Sigmoid colon (tissue), 7 donors: Measurements from ENCODE around the gene PSPN. TPM values are rescaled to one million over a fixed set of nuclear protein-coding genes. Genes with fewer than 3 reads are reported as not detected.

Experiments
- DNase-seq: peaks from one replicate; pipeline ENCODE4 v3.0.0-alpha.2; 2019
- H3K27ac ChIP-seq, 4 donors: fragments of 200-600 bp; sonication (generic); one replicate each; pipeline ENCODE4 v1.5.1; 2016 to 2019; ENCODE audit warnings: mild to moderate bottlenecking in 1 of 4
- H3K27me3 ChIP-seq, 3 donors: fragments of 200-600 bp; sonication (generic); one replicate each; pipeline ENCODE4 v1.5.1; 2019; ENCODE audit warnings: mild to moderate bottlenecking in 1 of 3
- H3K36me3 ChIP-seq, 4 donors: fragments of 200-600 bp; sonication (generic); one replicate each; pipeline ENCODE4 v1.5.1; 2016 to 2019
- H3K4me1 ChIP-seq, 4 donors: fragments of 200-600 bp; sonication (generic); one replicate each; pipeline ENCODE4 v1.5.1; 2017 to 2019
- H3K4me3 ChIP-seq, 4 donors: fragments of 200-600 bp; sonication (generic); one replicate each; pipeline ENCODE4 v1.5.1; 2017 to 2019; ENCODE audit warnings: mild to moderate bottlenecking in 2 of 4, moderate library complexity in 1 of 4
- H3K9me3 ChIP-seq, 4 donors: fragments of 200-600 bp in 3 of 4; sonication (generic) in 3 of 4; one replicate each; pipeline versions ENCODE4 v1.5.1 to v1.6.1; 2013 to 2019
- EP300 ChIP-seq, 4 donors: sonication (generic); formaldehyde crosslinking; IDR thresholded peaks; one replicate each; pipeline ENCODE4 v1.6.1; 2017; ENCODE audit warnings: antibody characterized with exemption in 4 of 4
- POLR2A ChIP-seq, 2 donors: fragments of 450-650 bp; IDR thresholded peaks; one replicate each; pipeline ENCODE4 v1.6.1; 2016; ENCODE audit warnings: antibody characterized with exemption in 2 of 2, mild to moderate bottlenecking in 2 of 2, moderate library complexity in 2 of 2
- POLR2AphosphoS5 ChIP-seq, 4 donors: sonication (generic); formaldehyde crosslinking; IDR thresholded peaks; one replicate each; pipeline ENCODE4 v1.6.1; 2017; ENCODE audit warnings: antibody characterized with exemption in 4 of 4
- WGBS, 2 donors: extraction: QIAGEN DNeasy Blood & Tissue Kit; methylation state at CpG; one replicate each; pipeline ENCODE4 v1.1.7; 2013; 5-methylcytosine and 5-hydroxymethylcytosine counted together
- intact Hi-C: fragments of 100-400 bp; cut with DNase I; formaldehyde crosslinking; loops from one replicate; pipeline ENCODE4 v1.15.1; 2023
- polyA plus RNA-seq, 3 donors: library from polyadenylated mRNA; stranded (reverse); fragments of 200-250 nt; gene quantifications; one replicate each; pipeline ENCODE4 v1.2.3, GENCODE V29; 2013
- total RNA-seq, 4 donors: library from RNA; depleted of rRNA; stranded (reverse); fragments of >200 nt; gene quantifications; one replicate each; pipeline ENCODE4 v1.1.0, GENCODE V29; 2016
- TF ChIP-seq, protein P1 (sequence below), 4 experiments: fragments of 450-650 bp in 3 of 4; fragments of 200-600 bp in 1 of 4; IDR thresholded peaks; one replicate each; pipeline ENCODE4 v1.5.1; 2016 to 2019; ENCODE audit warnings: antibody characterized with exemption in 4 of 4, mild to moderate bottlenecking in 3 of 4, moderate library complexity in 2 of 4
- donor health status: healthy with polysubstance abuse.
- donor health status: Bipolar disorder and iron deficiency.
- donor health status: healthy.

Gene PSPN
- total and polyA plus RNA-seq, 7 donors, result 0.41 to 5.8 (median 0.71) TPM

DNA sequence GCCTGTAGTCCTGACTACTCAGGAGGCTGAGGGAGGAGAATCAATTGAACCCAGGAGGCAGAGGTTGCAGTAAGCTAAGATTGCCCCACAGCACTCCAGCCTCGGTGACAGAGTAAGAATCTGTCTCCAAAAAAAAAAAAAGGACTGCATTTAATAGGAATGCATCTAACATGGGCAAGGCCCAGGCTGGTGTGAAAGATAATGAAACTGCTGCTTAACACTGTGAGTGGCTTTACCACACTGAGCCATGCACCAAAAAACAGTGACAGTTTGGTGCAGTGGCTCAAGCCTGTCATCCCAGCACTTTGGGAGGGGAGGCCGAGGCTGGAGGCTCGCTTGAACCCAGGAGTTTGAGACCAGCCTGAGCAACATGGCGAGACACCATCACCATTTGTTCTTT, 8.6 kb upstream of the PSPN start:
- Histone ChIP-seq H3K9me3 (no peaks in the 10 kb centered on the region), H3K4me3 (no peak overlapping the region), H3K27me3 (no peaks in the 10 kb centered on the region), H3K27ac (no peak overlapping the region), H3K4me1 (no peaks in the 10 kb centered on the region), H3K36me3 (peaks cover 59 to 99% (median 66%) of the 10 kb centered on the region in 4 donors)
- TF ChIP-seq, protein P1, sequence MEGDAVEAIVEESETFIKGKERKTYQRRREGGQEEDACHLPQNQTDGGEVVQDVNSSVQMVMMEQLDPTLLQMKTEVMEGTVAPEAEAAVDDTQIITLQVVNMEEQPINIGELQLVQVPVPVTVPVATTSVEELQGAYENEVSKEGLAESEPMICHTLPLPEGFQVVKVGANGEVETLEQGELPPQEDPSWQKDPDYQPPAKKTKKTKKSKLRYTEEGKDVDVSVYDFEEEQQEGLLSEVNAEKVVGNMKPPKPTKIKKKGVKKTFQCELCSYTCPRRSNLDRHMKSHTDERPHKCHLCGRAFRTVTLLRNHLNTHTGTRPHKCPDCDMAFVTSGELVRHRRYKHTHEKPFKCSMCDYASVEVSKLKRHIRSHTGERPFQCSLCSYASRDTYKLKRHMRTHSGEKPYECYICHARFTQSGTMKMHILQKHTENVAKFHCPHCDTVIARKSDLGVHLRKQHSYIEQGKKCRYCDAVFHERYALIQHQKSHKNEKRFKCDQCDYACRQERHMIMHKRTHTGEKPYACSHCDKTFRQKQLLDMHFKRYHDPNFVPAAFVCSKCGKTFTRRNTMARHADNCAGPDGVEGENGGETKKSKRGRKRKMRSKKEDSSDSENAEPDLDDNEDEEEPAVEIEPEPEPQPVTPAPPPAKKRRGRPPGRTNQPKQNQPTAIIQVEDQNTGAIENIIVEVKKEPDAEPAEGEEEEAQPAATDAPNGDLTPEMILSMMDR (IDR thresholded peaks at IDR 0.05), result no peak
- no peak for TF ChIP-seq POLR2A (IDR thresholded peaks at IDR 0.05)
- no peak for TF ChIP-seq EP300 (IDR thresholded peaks at IDR 0.05)
- no peak for TF ChIP-seq POLR2AphosphoS5 (IDR thresholded peaks at IDR 0.05)
- no peak for DNase-seq
- WGBS, 2 donors, result 93% methylated on average over 4 of the region's 4 CpGs
- intact Hi-C loops, result no loop called here

DNA sequence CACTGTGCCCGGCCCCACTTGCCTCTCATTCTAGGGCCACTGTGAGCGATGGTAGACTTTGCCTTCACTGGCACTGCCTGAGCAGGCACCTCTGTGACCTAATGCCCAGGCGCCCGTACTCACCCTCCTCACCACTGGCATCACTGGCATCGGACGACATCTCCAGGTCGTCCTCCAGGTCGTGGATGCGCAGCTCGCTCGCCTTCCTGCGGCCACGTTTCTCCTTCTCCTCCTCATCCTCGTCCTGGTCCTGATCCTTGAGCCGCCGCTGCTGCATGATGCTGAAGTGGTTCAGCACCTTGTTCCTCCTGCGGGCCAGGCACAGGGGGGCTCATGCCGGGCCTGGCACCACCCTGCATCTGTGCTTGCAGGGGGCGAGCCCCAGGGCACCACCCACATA, 7.5 kb upstream of the PSPN start:
- Histone ChIP-seq H3K27me3 (no peaks in the 10 kb centered on the region), H3K9me3 (no peaks in the 10 kb centered on the region), H3K27ac (no peak overlapping the region), H3K4me3 (no peak overlapping the region), H3K4me1 (peaks cover 0 to 5% (median 1%) of the 10 kb centered on the region in 4 donors), H3K36me3 (peaks cover 52 to 95% (median 61%) of the 10 kb centered on the region in 4 donors)
- 94 to 96% methylated on average over 19 of the region's 19 CpGs for WGBS, 2 donors
- intact Hi-C loops, result no loop called here
- TF ChIP-seq POLR2A (IDR thresholded peaks at IDR 0.05) (no peak), EP300 (IDR thresholded peaks at IDR 0.05) (no peak), POLR2AphosphoS5 (IDR thresholded peaks at IDR 0.05) (no peak)
- TF ChIP-seq, protein P1 (IDR thresholded peaks at IDR 0.05), result no peak
- no peak for DNase-seq

DNA sequence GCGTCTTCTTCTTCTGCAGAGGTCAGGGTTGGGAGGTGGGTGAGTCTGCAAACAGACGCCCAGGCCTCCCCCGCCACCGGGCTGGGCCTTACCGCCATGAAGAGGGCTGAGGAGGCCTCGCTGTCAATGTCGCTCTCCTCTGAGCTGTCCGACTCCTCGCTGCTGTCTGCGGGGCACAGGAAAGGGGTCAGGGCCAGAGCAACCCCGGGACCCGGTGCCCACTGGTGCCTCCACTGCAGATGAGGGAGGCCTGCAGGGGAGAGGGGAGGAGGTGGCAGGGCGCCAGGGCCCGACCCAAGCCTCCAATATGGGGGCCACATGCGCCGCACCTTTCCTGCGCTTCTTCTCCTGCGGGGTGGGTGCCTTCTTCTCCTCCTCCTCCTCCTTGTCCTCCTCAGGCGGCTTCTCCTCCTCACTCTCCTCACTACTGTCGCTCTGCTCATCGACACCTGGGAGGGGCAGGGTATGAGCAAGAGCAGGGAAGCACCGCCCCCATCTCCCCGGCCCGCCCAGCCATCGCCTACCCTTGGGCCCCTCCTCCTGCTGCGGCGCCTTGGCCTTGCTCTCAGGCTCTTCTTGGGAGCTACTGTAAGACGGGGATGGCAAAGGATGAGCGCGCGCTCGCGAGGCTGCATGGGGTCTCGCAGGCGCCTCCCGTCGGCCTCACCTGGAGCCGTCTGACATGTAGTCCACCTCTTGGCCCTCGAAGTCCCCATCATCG, 5.5 kb upstream of the PSPN start:
- 97% methylated on average over 40 of the region's 40 CpGs for WGBS, 2 donors
- no peaks in the 10 kb centered on the region for H3K9me3 ChIP-seq

DNA sequence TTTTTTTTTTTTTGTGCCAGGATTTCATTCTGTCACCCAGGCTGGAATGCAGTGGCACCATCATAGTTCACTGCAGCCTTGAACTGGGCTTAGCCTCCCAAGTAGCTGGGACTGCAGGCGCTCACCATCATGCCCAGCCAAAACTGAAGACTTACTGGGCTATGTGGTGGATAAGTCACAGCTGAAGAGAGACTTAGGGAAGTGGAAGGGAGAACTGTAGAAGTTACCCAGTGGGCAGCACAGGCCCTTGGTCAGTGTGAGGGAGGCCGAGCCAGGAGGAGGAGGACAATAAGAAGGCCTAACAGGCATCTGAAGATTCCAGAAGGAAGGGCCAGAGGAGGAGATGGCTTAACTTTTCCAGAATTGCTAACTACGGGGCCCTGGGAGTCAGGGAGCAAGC, 4.0 kb upstream of the PSPN start:
- no peak overlapping the region for H3K4me3 ChIP-seq
- intact Hi-C loops, result loop anchor here (10.0 kb wide), 1 partner anchor 685 kb away; the partner anchor contains the start of gene ZNF557
- no peak for DNase-seq
- H3K4me1 ChIP-seq, result peaks cover 0 to 16% (median 12%) of the 10 kb centered on the region in 4 donors
- H3K27me3 ChIP-seq, result no peaks in the 10 kb centered on the region
- no peaks in the 10 kb centered on the region for H3K9me3 ChIP-seq
- 79 to 98% methylated on average over 3 of the region's 3 CpGs for WGBS, 2 donors
- H3K27ac ChIP-seq, result no peak overlapping the region
- TF ChIP-seq EP300 (IDR thresholded peaks at IDR 0.05), result no peak
- TF ChIP-seq, protein P1 (IDR thresholded peaks at IDR 0.05), result no peak
- TF ChIP-seq POLR2AphosphoS5 (IDR thresholded peaks at IDR 0.05), result no peak
- no peak for TF ChIP-seq POLR2A (IDR thresholded peaks at IDR 0.05)
- H3K36me3 ChIP-seq, result peaks cover 37 to 70% (median 41%) of the 10 kb centered on the region in 4 donors

More for the DNA sequence above, 5.5 kb upstream of the PSPN start:
- H3K27ac ChIP-seq, result no peak overlapping the region
- TF ChIP-seq POLR2AphosphoS5 (IDR thresholded peaks at IDR 0.05), result no peak
- TF ChIP-seq, protein P1 (IDR thresholded peaks at IDR 0.05), result no peak
- H3K4me3 ChIP-seq, result no peak overlapping the region
- intact Hi-C loops, result no loop called here
- H3K36me3 ChIP-seq, result peaks cover 37 to 75% (median 45%) of the 10 kb centered on the region in 4 donors
- H3K27me3 ChIP-seq, result no peaks in the 10 kb centered on the region
- DNase-seq, result no peak
- H3K4me1 ChIP-seq, result peaks cover 0 to 12% (median 10%) of the 10 kb centered on the region in 4 donors
